Endothelial cell of umbilical vein (primary cell): ENCODE measurements around the gene LY9.

Experiments used
- EZH2 ChIP-seq: IDR thresholded peaks from 2 replicates; pipeline ENCODE4 v1.6.1; 2012; ENCODE audit warnings: borderline replicate concordance, low read depth, mild to moderate bottlenecking, moderate library complexity, low read length, inconsistent platforms; ENCODE audit not compliant: severe bottlenecking
- POLR2A ChIP-seq: IDR thresholded peaks from 2 replicates; pipeline ENCODE4 v1.6.1; 2012; ENCODE audit warnings: low read depth, mild to moderate bottlenecking, control low read depth, low read length
- POLR2AphosphoS5 ChIP-seq: IDR thresholded peaks from 2 replicates; pipeline ENCODE4 v1.6.1; 2012; ENCODE audit warnings: low read depth, mild to moderate bottlenecking, control low read depth, low read length, moderate library complexity; ENCODE audit not compliant: insufficient read depth
- TF ChIP-seq, protein P1 (sequence below), 2 donors: IDR thresholded peaks; 1 replicate in 1 of 2; 2 replicates in 1 of 2; pipeline ENCODE4 v1.5.1; 2011; ENCODE audit warnings: low read length in 2 of 2, mild to moderate bottlenecking in 2 of 2, moderate library complexity in 2 of 2, control low read depth in 1 of 2, inconsistent platforms in 1 of 2, low read depth in 1 of 2; ENCODE audit not compliant: insufficient read depth in 1 of 2; ENCODE audit errors: extremely low read depth in 1 of 2

DNA sequence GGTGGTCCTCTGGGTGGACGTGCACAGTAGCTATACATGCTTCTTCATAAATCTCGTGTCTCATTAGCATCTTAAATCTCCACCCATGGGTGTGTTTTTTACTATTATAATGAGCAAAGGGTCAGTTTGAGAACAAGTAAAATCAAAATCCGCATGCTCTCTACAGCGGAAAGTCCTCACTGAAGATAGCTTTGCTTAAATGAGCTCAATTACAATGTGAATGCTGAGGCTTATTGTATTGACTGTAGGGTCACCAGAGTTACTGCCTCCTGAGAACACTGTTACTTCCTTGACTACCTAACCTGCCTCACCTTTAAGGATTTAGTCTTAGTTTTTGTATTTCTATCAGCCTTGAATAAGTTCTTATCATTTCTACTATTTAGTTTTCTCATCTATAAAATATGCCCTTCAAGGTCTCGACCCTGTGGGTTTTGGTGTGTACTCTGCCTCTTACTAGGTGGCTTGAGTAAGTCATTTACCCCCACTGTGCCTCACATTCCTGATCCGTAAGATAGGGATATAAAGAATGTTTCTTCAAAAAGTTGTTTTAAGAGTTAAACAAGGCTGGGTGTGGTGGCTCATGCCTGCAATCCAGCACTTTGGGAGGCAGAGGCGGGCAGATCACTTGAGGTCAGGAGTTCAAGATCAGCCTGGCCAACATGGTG, 49.0 kb upstream of the LY9 start:
- no peak for TF ChIP-seq POLR2A
- TF ChIP-seq, protein P1, sequence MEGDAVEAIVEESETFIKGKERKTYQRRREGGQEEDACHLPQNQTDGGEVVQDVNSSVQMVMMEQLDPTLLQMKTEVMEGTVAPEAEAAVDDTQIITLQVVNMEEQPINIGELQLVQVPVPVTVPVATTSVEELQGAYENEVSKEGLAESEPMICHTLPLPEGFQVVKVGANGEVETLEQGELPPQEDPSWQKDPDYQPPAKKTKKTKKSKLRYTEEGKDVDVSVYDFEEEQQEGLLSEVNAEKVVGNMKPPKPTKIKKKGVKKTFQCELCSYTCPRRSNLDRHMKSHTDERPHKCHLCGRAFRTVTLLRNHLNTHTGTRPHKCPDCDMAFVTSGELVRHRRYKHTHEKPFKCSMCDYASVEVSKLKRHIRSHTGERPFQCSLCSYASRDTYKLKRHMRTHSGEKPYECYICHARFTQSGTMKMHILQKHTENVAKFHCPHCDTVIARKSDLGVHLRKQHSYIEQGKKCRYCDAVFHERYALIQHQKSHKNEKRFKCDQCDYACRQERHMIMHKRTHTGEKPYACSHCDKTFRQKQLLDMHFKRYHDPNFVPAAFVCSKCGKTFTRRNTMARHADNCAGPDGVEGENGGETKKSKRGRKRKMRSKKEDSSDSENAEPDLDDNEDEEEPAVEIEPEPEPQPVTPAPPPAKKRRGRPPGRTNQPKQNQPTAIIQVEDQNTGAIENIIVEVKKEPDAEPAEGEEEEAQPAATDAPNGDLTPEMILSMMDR (IDR thresholded peaks at IDR 0.05; ENCODE audit: extremely low read depth in 1 of 2, insufficient read depth in 1 of 2, low read depth in 1 of 2, low read length in 2 of 2) = no peak
- no peak for TF ChIP-seq POLR2AphosphoS5
- TF ChIP-seq EZH2 = no peak
